HG02884 (cell line): Measurements from ENCODE around the gene SPDYE4.

Experiments
- ATAC-seq: cut with Tn5 transposase; IDR thresholded peaks from one replicate; pipeline ENCODE4 v1.9.1; 2021; ENCODE audit warnings: mild to moderate bottlenecking, moderate library complexity; ENCODE audit not compliant: unreplicated experiment

Gene SPDYE4

DNA sequence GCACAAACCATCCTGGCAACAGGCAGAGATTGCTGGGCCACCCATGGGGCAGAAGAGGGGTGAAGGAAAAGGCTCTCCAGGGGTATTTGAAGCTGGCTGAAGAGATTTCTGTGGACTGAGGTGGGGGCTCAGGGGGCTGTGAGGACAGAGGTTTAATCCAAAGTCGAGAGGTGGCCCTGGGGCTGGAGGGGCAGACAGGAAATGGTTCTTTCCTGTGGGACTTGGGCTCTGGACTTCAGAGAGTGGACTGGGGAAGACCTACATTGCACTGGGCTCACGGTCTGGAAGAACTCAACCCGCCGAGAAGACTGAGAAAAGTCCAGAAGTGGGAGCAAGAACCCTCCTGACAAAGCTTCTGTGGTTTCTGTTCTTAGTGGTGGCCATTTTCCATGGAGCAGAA is 16.6 kb downstream of the SPDYE4 start:
- no peak for ATAC-seq

DNA sequence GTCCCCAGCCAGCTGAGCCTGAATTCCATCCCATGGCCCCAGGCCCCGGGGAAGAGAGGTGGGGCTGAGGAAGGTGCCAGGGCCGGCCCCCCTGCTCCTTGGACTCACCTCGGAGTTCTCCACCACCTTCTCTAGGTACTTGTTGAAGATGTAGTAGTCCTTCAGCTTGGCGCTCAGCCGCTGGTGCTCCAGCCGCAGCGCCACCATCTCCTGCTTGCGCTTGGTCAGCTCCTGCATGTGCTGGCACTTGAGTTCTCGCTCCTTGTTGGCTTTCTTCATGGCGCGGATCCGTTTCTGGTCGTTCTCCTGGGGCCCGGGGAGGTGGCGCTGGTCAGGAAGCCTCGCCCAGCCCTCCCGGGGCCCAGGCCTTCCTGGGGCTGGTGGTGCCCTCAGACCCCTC is 17.0 kb downstream of the SPDYE4 start:
- no peak for ATAC-seq

DNA sequence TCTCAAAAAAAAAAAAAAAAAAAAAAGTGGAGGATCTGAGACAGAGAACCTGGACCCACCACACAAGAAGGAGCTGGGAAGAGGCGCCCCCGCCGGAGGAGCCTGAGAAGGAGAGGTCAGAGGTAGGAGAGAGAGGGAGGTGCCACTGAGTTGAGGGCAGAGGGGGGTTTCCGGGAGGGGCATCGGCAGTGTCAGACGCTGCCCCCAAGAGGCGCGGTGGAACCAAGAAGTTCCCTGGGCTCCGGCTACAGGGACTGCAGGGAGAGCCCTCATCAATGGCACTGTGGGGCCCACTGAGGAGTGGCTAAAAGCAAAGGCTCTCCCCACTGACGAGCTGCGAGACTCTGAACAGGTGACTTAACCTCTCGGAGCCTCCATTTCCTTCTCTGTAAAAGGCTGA is 17.9 kb downstream of the SPDYE4 start:
- ATAC-seq = no peak

DNA sequence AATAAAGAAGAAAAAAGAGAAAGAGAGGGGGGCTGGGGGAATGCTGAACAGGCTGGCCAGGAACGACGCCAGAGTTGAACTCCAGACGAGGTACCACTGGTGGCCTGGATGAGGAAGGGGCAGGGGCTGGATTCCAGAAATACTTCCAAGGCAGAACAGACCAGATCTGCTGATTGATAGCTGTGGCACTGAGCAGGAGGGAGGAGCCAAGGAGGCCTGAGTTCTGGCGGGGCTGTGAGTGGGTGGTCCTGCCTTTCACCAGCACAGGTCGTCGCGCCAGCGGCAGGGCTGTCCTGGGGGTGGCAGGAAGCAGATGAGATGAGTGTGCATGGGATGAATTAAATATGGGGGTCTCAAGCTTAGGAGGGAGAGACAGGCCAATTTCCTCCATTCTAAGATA is 19.2 kb downstream of the SPDYE4 start:
- no peak for ATAC-seq

DNA sequence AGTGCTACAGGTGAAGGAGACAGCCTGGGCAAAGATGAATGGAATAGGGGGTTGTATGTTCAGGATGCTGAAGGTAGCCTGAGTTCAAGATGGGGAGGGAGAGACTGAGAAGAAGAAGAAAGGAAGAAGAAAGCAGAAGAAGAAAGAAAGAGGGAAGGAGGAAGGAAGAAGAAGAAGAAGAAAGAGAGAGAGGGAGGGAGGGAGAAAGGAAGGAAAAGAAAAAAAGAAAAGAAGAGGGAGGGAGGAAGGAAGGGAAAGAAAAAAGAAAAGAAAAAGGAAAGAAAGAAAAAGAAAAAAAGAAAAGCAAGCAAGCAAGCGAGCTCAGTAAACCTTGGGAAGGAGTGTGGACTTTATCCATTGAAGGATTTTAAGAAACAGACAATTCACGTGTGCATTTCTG is 21.6 kb downstream of the SPDYE4 start:
- no peak for ATAC-seq

DNA sequence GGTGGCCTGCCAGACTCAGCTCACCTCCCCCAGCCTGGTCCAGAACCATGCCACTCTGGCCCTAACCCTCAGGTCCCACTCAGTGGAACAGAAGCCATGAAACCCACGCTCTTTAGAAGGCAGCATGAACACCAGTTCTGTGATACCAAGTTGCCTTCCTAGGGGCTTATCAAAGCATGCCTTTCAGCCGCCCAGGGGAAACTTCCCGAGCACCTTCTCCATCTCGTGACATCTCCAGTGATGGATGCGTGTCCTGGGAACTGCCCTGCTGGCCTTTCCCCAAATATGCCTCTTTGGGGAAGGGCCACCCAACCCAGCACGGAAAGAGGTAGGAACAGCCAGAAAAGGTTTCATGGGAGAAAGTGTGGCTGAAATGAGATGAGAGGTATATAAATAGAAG is 22.0 kb downstream of the SPDYE4 start:
- ATAC-seq = no peak

DNA sequence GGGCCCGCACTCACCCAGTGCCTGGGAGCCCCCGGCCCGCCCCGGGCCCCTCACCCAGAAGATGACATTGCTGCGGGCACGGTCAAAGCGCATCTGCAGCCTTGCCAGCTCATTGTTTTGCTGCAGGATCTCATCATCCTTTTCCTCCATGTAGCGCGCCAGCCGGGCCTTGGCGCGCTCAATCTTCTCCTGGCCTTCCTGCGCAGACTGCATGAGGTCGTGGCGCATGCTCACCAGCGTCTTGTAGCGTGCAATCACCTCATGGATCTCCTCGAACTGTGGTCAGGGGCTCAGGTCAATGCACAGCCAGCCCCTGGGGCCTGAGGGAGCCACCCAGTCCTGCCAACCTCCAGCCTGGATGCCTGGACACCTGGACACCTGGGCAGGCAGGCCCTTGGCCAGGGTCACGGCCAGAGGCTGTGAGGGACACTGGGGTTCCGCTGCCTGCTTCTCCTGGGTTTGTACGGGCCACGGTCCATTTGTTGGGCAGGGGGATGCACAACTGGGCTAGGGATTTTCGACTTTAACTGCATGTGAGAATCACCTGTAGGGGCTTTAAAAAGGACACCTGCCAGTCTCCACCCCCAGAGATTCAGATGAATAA is 22.9 kb downstream of the SPDYE4 start:
- no peak for ATAC-seq

DNA sequence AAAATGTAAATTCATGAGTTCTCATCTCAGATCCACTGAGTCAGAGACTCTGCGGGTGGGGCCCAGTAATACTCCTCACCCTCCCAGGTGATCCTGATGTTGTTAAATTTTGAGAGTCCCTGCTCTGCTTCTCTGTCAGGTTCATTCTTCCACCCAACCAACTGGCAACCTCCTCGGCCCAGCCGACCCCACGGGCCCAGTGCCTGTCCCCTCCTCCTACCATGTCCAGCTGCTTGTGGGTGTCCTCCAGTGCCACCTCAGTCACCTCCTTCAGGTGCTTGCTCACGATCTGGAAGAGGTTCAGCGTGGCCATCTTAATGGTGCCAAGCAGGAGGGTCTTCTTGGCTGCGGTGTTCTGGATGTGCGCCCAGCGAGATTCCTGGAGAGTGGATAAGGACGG is 23.5 kb downstream of the SPDYE4 start:
- ATAC-seq = no peak

DNA sequence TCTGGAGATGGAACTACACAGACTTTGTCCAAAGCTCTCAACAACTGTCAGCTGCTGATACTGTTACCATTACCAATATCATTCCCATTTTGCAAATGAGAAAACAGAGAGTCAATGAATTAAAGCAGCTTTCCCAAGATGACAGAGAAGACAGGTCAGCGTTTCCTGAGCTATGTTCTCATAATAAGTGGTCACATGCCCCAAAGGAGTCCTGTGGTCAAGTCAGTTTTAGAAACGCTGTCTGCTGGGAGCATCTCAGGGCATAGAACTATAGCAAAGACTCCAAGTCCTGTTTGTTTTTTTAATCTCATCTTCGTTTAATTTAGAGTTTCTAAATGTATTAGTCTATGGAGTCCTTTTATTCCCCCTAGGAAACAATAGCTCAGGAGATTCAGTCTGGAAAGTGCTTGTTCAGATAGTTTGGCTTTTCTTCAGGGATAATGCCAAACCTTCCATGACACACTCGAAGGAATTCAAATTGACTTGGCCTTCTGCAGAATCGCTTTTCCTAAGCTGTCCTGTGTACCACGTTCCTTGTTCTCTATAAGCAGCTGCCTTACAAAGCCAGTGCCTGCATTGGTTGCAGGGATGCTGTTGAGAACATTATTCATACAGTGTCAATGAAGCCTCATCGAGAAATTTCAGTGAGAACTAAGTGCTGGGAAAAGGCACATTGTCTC is 25.8 kb downstream of the SPDYE4 start:
- ATAC-seq = no peak

DNA sequence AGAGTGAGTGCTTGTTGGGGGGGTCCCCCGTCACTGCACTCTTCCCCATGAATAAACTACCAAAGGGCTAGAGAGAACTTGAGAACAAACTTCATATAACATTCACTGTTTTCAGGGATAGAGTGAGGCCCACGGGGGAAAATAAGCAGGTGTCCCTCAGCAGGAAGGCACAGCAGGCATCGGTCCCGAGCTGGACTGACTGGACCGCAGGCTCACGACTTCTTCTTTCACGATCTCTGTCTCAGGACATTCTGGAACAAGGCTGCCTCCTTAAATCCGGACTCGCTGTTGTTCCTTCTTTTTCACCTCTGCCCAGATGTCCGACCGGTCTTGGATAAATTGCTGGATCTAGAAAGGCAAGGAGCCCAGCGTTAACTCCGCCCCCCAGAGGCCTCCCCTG is 28.5 kb downstream of the SPDYE4 start:
- no peak for ATAC-seq

DNA sequence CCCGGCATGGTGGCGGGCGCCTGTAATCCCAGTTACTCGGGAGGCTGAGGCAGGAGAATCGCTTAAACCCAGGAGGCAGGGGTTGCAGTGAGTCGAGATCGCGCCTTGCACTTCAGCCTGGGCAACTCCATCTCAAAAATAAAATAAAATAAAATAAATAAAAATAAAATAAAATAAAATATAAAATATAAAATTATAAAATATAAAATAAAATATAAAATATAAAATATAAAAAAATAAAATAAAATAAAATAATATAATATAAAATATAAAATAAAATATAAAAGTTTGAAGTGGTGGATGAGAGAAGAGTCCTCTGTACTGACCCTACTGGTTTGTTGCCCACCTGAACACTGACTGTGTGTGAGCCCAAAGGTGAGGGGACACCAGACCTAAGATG is 28.9 kb downstream of the SPDYE4 start:
- no peak for ATAC-seq

DNA sequence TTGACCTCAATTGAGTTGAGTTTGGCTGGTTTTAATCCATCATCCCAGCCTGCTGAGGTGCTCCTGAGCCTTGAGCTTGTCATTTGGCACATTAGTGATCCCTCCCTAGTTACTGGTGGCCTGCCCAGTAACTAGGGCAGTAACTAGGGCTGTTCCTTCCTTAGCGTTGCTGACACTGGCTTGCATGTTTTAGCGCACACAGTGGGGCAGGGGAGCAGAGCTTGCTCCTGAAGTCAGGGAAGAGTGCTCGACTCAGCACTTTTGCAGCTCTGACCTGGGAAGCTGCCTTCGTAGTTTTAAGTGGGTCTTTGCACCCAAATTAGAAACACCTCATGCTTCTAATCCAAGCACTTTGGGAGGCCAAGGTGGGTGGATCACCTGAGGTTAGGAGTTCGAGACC is 29.4 kb downstream of the SPDYE4 start:
- ATAC-seq = no peak

DNA sequence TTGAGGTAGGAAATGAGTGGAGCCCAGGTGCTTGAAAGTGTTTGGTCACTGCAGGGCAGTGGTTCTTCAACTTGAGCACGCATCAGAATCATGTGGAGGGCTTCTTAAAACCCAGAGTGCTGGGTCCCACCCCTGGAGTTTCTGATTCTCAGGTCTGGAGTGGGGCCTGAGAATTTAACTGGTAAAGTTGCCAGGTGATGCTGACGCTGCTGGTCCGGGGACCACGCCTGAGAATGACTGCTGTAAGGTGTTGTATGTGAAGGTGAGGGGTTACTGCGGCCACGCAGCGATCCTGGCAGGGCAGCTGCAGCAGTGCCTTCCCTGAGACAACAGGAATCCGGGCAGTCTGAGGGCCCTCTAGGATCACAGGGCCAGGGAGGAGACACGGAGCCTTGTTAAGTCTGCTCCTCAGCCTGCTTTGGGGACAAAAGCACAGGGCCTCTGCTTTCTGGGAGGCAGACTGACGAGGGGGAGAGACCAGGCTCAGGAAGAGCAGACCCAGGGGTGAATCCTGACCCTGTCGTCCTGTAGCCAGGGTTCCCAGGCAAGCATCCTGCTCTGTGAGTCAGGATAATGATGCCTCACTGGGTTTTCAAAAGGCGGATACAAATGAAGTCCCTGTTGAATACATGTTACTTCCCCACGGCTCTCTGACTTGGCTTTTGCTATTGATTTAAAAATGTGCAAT is 30.0 kb downstream of the SPDYE4 start:
- ATAC-seq = no peak

DNA sequence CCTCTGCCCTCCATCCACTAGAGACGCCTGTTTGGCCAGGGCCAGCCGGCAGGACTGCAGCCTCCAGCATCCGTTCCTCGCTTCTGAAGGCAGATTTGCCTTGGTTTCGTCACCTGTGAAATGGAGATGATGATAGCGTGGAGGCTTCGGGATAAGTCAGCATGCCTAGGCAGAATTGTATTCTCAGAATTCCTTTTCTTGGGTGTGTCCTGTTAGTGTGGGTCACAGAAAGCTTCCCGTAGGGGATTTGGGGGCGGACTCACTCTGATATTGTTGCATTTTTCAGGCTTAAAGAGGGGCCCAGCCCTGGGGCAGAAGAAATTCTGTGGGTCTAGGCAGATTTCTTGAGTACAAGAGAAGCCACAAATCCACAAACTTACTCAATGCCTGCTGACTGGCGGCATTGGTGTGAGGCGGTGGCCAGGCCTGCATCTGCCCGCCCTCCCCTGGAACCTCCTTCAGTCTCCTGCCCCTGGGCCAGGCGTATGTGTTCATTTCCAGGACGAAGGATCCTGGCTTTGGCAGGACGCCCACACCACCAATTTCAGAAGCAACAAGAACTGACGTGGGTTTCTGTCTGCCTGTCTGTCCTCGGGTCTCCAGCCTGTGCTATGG is 31.3 kb downstream of the SPDYE4 start:
- ATAC-seq = no peak

DNA sequence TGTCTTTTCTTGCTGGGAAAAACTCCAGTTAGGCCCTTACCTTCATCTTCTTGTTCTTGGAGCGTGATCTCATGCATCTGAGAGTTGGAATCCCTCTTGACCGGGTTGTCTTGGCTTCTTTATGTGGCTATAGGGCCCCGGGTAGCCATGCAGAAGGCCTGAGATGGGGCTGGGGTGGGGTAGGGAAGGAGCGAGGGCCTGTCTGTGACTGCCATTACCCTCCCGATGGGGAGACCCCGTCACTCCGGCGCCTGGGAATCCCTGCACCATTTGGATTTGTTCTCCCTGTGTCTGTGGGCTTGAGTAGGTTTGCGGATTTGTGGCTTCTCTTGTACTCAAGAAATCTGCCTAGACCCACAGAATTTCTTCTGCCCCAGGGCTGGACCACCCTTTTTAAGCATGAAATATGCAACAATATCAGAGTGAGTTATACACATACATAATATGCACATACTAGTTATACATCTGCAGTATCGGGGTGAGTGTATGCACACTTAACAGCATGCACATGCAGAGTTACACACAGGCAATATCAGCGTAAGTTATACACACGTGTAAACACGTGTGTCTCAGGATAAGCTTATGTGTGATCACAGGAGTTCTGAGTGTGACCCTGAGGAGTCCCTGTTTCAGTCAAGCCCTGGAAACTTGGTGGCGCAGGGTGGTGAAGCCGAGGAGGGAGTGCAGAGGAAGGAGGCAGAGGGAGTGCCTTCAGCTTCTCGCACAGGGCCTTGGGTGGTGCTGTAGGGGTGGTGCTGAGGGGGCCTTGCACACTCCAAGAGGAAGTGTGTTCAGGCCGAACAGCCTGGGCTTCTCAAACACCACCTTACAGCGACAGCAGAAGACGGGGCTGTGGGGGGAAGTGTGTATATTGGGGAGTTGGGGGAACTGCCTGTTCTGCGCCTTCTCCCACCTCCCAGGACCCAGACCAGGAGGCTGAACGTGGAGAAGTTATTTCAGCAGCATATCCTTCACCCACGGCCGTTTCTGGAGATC is 32.2 kb downstream of the SPDYE4 start:
- ATAC-seq = no peak

DNA sequence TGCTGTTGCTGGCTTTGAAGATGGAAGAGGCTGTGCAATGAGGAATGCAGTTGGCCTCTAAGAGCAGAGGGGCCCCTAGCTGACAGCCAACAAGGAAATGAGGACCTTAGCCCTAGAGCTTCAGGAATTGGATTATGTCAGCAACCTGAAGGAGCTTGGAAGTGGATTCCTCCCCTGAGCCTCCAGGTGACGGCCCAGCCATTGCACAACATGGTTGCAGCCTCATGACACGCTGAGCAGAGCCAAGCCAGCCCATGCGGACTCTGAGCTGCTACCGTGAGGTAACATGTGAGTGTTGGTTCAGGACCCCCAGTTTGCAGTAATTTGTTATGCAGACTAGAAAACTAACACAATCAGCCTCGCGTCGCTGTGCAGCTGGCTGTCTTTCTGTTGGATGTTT is 33.9 kb downstream of the SPDYE4 start:
- ATAC-seq = no peak

DNA sequence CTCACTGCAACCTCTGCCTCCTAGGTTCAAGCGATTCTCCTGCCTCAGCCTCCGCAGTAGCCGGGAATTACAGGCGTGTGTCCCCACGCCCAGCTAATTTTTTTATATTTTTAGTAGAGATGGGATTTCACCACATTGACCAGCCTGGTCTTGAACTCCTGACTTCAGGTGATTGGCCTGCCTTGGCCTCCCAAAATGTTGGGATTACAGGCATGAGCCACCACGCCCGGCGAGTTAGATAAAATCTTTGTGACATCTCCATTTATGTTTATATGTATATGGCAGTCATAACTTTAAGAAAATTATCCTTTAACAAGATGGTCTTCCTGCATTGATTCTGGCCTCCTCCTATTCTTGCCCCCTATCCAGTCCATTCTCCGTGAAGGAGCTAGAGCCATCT is 37.8 kb downstream of the SPDYE4 start:
- no peak for ATAC-seq

DNA sequence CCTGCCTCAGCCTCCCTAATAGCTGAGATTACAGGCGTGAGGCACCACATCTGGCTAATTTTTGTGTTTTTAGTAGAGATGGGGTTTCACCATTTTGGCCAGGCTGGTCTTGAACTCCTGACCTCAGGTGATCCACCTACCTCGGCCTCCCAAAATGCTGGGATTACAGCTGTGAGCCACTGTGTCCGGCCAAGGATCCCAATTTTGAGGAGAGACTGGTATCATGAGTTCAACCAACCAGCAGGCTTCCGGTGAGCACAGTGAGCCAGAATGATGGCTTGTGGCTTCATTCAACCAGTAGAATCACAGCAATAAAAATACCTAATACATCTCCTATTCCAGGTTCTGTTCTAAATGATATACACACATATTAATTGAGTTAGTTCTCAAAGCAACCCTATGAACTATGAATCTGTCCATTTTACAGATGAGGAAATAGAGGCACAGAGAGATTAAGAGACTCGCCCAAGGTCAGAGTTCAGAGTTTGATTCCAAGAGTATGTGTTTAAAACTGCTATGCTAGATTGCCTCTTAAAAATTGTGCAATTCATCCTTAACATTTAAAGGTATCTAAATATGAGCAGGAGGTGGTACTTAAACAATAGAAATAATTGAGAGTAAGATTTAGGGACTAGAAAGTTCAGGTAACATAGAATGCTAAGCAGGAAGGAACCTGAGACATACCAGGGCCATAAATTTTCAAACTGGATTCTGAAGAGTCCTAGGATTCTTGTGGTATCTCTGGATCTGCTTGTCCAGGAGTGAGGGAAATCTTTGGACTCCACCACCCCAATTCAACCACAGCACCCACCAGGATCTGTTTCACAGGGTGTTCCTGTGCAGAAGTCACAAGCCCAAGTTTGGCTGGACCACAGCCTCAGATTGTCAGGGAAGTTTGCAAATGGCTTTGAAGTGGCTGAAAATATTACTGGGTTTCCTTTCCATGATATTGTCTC is 38.8 kb downstream of the SPDYE4 start:
- no peak for ATAC-seq

DNA sequence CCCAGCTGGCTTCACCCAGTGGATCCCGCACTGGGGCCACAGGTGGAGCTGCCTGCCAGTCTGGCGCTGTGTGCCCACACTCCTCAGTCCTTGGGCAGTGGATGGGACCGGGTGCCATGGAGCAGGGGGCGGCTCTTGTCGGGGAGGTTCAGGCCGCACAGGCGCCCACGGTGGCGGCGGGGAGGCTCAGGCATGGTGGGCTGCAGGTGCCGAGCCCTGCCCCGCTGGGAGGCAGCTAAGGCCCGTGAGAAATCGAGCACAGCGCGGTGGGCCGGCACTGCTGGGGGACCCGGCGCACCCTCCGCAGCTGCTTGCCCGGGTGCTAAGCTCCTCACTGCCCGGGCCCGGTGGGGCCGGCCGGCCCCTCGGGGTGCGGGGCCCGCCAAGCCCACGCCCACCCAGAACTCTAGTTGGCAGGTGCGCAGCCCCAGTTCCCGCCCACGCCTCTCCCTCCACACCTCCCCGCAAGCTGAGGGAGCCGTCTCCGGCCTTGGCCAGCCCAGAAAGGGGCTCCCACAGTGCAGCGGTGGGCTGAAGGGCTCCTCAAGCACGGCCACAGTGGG is 40.3 kb downstream of the SPDYE4 start:
- ATAC-seq = no peak
